SU-DHL-6 (cell line): ENCODE results near the gene AKAP6.

Experiments
- H2AFZ ChIP-seq: fragments of 200-600 bp; sonication (generic); 2 replicates; pipeline ENCODE4 v1.6.1; 2014; ENCODE audit warnings: low read depth, mild to moderate bottlenecking, moderate library complexity, mixed read lengths, antibody characterized with exemption, low read length; ENCODE audit not compliant: severe bottlenecking
- H3F3A ChIP-seq: fragments of 200-600 bp; shearing (Covaris generic); 2 replicates; pipeline ENCODE4 v1.6.0; 2016; ENCODE audit warnings: antibody characterized with exemption, mild to moderate bottlenecking; ENCODE audit not compliant: insufficient read depth
- H3K27ac ChIP-seq: fragments of 200-600 bp; sonication (generic); 2 replicates; pipeline ENCODE4 v1.5.1; 2016; ENCODE audit warnings: low read depth, mild to moderate bottlenecking, low read length, moderate library complexity, mixed read lengths
- H3K27me3 ChIP-seq: fragments of 200-600 bp; sonication (generic), shearing (Covaris generic); 2 replicates; pipeline ENCODE4 v1.6.0; 2014; ENCODE audit warnings: mild to moderate bottlenecking, low read length
- H3K36me3 ChIP-seq: fragments of 200-600 bp; sonication (generic); 2 replicates; pipeline ENCODE4 v1.6.1; 2014; ENCODE audit warnings: mild to moderate bottlenecking, low read length, mixed read lengths
- H3K4me2 ChIP-seq: fragments of 300-600, 200-600 bp; shearing (Covaris generic), sonication (generic); 2 replicates; pipeline ENCODE4 v1.6.0; 2014; ENCODE audit warnings: low read length, low read depth, mild to moderate bottlenecking; ENCODE audit not compliant: poor library complexity, severe bottlenecking
- H3K4me3 ChIP-seq: fragments of 200-600 bp; sonication (generic); 2 replicates; pipeline ENCODE4 v1.5.1; 2014; ENCODE audit warnings: antibody characterized with exemption, low read length, mild to moderate bottlenecking, mixed read lengths; ENCODE audit not compliant: insufficient read depth, poor library complexity, severe bottlenecking
- H3K79me2 ChIP-seq: fragments of 200-600 bp; sonication (generic); 2 replicates; pipeline ENCODE4 v1.6.1; 2014; ENCODE audit warnings: mild to moderate bottlenecking, low read length, moderate library complexity; ENCODE audit not compliant: insufficient read depth
- H3K9ac ChIP-seq: fragments of 200-600 bp; sonication (generic); 2 replicates; pipeline ENCODE4 v1.7.0; 2014; ENCODE audit warnings: mild to moderate bottlenecking, low read length
- H3K9me2 ChIP-seq: fragments of 200-600 bp; sonication (generic); replicated peaks from 2 replicates; pipeline ENCODE4 v1.6.1; 2014; ENCODE audit warnings: low read length; ENCODE audit not compliant: insufficient read depth
- H3K9me3 ChIP-seq: fragments of 200-600 bp; sonication (generic); 2 replicates; pipeline ENCODE4 v1.6.1; 2014; ENCODE audit warnings: low read length, mixed read lengths; ENCODE audit not compliant: insufficient read depth
- H4K20me1 ChIP-seq: fragments of 200-600 bp; sonication (generic); 2 replicates; pipeline ENCODE4 v1.6.1; 2014; ENCODE audit warnings: low read depth, mild to moderate bottlenecking, antibody characterized with exemption, low read length, moderate library complexity, mixed read lengths
- EZH2phosphoT487 ChIP-seq: fragments of 200-600 bp; sonication (generic), shearing (Covaris generic); conservative IDR thresholded peaks from 2 replicates; pipeline ENCODE4 v1.6.1; 2018; ENCODE audit warnings: mild to moderate bottlenecking, antibody characterized with exemption, low read length, moderate library complexity, mixed read lengths
- TF ChIP-seq, protein P1 (sequence below): fragments of 200-600 bp; sonication (generic); IDR thresholded peaks from one replicate; pipeline ENCODE4 v1.5.1; 2017; ENCODE audit warnings: antibody characterized with exemption, mild to moderate bottlenecking, low read length, moderate library complexity; ENCODE audit not compliant: insufficient read depth, poor library complexity, severe bottlenecking

Gene AKAP6

DNA sequence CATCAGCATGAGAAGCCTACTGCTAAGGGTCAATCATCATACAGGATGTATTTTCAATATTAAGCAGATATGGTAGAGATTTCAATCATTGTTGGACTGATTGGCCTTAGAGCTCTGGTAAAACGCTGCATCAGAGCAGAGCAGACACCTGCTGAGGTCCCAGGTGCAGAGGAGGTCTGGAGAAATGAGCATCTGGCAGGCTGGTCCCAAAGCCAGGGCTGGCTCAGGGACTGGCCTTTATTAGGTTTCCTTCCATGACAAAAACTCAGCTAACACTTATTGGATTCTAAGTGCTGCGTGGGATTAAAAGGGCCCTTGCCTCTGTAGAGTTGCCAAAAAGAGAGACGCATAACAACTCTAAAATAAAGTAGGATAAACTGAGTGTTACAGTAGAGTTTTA, 29.7 kb downstream of the AKAP6 start:
- no peaks in the 10 kb centered on the region for H3K79me2 ChIP-seq
- no peaks in the 10 kb centered on the region for H3K36me3 ChIP-seq
- no peaks in the 10 kb centered on the region for H3K27me3 ChIP-seq
- no peak overlapping the region for H2AFZ ChIP-seq
- H4K20me1 ChIP-seq = no peaks in the 10 kb centered on the region
- no peaks in the 10 kb centered on the region for H3K9me2 ChIP-seq
- H3F3A ChIP-seq = no peaks in the 10 kb centered on the region
- TF ChIP-seq, protein P1, sequence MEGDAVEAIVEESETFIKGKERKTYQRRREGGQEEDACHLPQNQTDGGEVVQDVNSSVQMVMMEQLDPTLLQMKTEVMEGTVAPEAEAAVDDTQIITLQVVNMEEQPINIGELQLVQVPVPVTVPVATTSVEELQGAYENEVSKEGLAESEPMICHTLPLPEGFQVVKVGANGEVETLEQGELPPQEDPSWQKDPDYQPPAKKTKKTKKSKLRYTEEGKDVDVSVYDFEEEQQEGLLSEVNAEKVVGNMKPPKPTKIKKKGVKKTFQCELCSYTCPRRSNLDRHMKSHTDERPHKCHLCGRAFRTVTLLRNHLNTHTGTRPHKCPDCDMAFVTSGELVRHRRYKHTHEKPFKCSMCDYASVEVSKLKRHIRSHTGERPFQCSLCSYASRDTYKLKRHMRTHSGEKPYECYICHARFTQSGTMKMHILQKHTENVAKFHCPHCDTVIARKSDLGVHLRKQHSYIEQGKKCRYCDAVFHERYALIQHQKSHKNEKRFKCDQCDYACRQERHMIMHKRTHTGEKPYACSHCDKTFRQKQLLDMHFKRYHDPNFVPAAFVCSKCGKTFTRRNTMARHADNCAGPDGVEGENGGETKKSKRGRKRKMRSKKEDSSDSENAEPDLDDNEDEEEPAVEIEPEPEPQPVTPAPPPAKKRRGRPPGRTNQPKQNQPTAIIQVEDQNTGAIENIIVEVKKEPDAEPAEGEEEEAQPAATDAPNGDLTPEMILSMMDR = no peak
- H3K9ac ChIP-seq = no peak overlapping the region
- no peak overlapping the region for H3K27ac ChIP-seq
- H3K4me3 ChIP-seq = no peak overlapping the region
- H3K9me3 ChIP-seq = no peaks in the 10 kb centered on the region
- no peak overlapping the region for H3K4me2 ChIP-seq

DNA sequence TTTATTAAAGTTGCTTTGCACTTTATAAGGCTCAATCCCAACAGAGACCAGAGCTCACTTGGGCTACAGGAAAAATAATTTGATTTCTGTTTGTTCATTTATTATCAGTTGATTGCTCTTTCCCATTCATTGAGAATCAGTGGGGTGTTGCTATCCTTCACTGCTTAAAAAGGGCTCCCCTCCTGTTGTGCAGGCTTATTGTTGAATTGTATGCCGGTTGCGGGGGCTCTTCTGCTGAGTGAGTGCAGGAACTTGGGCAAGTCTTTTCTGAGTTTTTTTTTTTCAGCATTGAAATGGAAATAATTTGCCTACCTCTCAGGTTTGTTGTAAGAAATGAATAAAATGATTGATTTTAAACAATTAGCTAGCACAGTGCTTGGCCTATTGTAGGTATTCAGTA, 32.6 kb downstream of the AKAP6 start:
- no peak overlapping the region for H3K27ac ChIP-seq
- H3K79me2 ChIP-seq = no peaks in the 10 kb centered on the region
- no peaks in the 10 kb centered on the region for H3K36me3 ChIP-seq
- no peaks in the 10 kb centered on the region for H3K27me3 ChIP-seq
- H3K4me3 ChIP-seq = no peak overlapping the region
- H4K20me1 ChIP-seq = no peaks in the 10 kb centered on the region
- no peak for TF ChIP-seq EZH2phosphoT487
- TF ChIP-seq, protein P1 = no peak
- H3K9ac ChIP-seq = no peak overlapping the region
- no peaks in the 10 kb centered on the region for H3F3A ChIP-seq
- H3K4me2 ChIP-seq = no peak overlapping the region
- no peaks in the 10 kb centered on the region for H3K9me3 ChIP-seq
- H3K9me2 ChIP-seq = no peaks in the 10 kb centered on the region
- H2AFZ ChIP-seq = no peak overlapping the region

DNA sequence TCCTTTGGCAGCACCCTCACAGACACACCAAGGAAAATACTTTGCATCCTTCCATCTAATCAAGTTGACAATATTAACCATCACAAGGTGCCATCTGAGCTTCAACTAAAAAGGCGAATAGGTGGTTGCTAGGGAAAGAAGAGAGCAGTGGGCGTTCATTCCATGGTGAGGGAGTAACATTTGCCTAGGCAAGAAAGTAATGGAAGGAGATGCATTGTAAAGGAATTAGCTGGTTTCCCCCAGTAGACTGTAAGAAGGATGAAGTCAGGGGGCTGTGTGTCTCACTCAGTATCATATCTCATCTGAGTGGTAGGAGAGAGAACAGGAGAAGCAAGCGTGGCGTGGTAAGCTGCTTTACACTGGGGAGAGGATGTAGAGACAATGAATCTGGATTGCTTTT, 34.7 kb downstream of the AKAP6 start:
- TF ChIP-seq, protein P1 = no peak
- no peak for TF ChIP-seq EZH2phosphoT487
- Histone ChIP-seq H3F3A (no peaks in the 10 kb centered on the region), H3K79me2 (no peaks in the 10 kb centered on the region), H3K4me2 (no peak overlapping the region), H3K4me3 (no peak overlapping the region), H3K27ac (no peak overlapping the region), H3K9me3 (no peaks in the 10 kb centered on the region), H3K9me2 (no peaks in the 10 kb centered on the region), H3K36me3 (no peaks in the 10 kb centered on the region), H4K20me1 (no peaks in the 10 kb centered on the region), H2AFZ (no peak overlapping the region), H3K27me3 (no peaks in the 10 kb centered on the region), H3K9ac (no peak overlapping the region)

DNA sequence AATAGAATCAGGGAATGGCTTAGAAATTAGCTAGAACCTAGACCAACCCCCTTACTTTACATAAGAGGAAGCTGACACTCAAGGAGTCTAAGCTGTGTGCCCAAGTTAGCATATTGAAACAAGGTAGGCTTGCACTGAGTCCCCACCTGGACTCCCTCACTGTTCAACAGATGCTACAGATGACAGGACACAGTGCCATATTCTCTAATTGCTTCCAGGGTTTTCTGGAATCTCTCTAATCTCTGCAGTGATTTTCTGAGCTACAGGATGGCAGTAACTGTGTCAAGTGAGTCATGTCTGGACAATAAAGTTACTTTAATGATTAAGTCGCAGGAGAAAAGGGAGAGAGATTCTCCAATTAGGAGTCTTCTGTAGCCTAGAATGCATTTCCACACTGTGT, 35.8 kb downstream of the AKAP6 start:
- Histone ChIP-seq H3K4me2 (no peak overlapping the region), H3F3A (no peaks in the 10 kb centered on the region), H3K27me3 (no peaks in the 10 kb centered on the region), H3K9ac (no peak overlapping the region), H3K4me3 (no peak overlapping the region), H3K9me3 (no peaks in the 10 kb centered on the region), H3K36me3 (no peaks in the 10 kb centered on the region), H3K9me2 (no peaks in the 10 kb centered on the region), H2AFZ (no peak overlapping the region), H3K27ac (no peak overlapping the region), H4K20me1 (no peaks in the 10 kb centered on the region), H3K79me2 (no peaks in the 10 kb centered on the region)
- TF ChIP-seq, protein P1 = no peak
- TF ChIP-seq EZH2phosphoT487 = no peak
